SKM-1 treated with dmso at 0.1 percent for 144 hours (cell line): ENCODE data around the gene PYGB.

Experiments used
- DNase-seq: peaks from one replicate; lab custom pipeline; 2025; ENCODE audit not compliant: unreplicated experiment; lab: John Stamatoyannopoulos, UW

Gene PYGB

GRCh38 chr20:25269057-25269832 is 21.4 kb downstream of the PYGB start:
- DNase-seq: no peak

- DNase-seq: no peak
These were observed 21.9 kb downstream of the PYGB start for GRCh38 chr20:25269833-25270170.

GRCh38 chr20:25270829-25271251 is 23.0 kb downstream of the PYGB start:
- DNase-seq: no peak

- DNase-seq: no peak
These were observed 23.8 kb downstream of the PYGB start for GRCh38 chr20:25271486-25272222.

DNA sequence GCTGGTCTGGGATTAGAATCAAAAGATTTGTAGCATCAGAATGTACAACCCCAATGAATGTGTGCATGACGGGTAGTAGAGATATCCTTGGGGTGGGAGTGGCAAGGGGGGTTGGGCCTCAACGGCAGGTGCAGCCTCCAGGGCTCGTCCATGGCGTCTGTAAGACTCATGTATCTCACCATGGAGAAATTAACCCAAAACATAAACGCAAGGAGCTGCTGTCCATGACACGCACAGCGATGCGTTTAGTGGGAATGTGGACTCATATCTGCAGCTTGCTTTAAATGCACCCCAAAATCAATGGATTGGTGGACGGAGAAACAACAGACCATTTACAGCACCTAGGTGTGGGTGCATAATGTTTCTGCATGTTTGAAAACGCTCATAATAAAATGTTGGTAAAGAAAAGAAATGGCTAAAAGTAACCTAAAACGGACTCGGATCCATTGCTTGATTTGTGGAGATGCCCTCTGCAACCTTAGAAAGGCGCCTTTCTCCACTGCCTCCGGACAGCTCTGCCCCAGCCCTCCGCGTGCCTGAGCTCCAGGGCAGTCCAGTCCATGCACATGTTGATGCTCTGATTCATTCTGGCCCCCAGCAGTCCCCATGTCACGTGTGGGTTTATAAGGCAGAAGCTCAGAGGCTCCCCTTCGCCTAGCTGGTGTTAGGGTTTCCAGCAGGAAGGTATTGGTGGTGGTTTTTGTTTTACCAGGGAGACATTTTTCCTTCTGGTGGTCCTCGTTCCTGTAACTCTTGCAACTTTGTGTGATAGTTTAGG is 24.5 kb downstream of the PYGB start:
- DNase-seq: no peak

DNA sequence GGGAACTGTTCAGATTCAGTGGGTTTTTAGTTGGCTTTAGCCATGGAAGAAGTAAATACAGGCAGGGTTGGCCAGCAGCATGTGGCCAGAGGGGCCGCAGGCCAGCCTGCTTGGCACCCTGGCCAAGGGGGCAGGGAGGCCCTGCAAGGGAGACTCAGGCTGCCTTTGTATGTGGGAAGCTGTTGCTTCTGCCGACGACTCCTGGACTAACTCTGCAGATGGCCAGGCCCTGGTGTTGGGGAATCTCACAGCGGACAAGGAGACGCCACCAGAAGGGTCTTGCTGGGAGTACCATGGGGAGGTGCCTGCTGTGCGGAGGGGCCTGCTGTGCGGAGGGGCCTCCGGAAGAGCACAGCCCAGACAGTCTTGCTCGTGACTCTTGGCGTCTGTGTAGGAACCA is 25.2 kb downstream of the PYGB start:
- no peak for DNase-seq

DNA sequence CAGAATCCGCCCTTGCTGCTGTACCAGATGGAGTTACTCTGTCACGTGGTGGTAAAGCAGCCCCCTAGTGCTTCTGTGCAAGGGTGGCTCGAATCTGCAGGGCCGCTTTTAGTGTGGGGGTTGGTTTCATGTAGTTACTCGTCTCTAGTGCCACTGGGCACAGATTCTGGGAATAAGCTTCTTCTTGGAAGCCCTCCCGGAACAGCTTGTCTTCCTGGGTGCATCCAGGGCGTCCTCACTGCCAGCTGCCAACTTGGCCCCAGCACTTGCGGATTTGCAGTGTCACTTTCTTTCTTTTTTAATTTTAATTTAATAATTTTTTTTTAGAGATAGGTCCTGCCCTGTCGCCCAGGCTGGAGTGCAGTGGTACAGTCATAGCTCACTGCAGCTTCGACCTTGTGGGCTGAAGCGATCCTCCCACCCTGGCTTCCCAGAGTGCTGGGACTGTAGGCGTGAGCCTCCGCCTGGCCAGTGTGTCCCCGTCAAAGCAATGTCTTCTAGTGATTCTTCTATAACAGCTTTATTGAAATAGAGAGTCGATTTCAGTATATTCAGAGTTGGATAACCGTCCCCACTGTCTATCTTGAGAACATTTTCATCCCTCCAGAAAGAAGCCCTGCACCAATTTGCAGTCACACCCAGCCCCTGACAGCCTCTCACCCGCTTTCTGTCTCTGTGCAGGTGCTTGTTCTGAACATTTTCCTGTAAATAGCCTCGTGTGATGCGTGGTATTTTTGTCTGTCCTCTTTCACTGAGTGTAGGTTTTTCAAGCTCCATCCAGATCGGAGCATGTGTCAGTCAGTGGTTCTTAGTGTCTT is 25.9 kb downstream of the PYGB start:
- DNase-seq: no peak

DNA sequence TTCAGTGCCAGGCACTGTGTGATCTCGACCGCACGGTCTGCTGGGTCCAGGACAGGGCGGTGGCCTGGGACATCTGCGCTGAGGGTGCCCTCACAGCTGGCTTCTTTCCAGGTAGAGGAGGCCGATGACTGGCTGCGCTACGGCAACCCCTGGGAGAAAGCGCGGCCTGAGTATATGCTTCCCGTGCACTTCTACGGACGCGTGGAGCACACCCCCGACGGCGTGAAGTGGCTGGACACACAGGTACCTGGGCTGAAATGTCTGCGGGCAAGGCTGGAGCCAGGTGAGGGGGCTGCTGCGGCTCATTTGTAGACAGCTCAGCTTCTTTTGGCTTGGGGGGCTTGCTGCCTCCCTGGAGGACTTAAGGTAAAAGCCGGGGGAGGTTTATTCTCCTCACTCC is 26.6 kb downstream of the PYGB start:
- no peak for DNase-seq

- DNase-seq: no peak
These were observed 27.3 kb downstream of the PYGB start for GRCh38 chr20:25274891-25275812.

GRCh38 chr20:25275813-25276532 is 28.1 kb downstream of the PYGB start:
- DNase-seq: no peak

GRCh38 chr20:25276533-25277050 is 28.7 kb downstream of the PYGB start:
- no peak for DNase-seq

GRCh38 chr20:25277051-25277801 is 29.3 kb downstream of the PYGB start:
- no peak for DNase-seq

GRCh38 chr20:25277941-25278521 is 30.1 kb downstream of the PYGB start:
- no peak for DNase-seq

DNA sequence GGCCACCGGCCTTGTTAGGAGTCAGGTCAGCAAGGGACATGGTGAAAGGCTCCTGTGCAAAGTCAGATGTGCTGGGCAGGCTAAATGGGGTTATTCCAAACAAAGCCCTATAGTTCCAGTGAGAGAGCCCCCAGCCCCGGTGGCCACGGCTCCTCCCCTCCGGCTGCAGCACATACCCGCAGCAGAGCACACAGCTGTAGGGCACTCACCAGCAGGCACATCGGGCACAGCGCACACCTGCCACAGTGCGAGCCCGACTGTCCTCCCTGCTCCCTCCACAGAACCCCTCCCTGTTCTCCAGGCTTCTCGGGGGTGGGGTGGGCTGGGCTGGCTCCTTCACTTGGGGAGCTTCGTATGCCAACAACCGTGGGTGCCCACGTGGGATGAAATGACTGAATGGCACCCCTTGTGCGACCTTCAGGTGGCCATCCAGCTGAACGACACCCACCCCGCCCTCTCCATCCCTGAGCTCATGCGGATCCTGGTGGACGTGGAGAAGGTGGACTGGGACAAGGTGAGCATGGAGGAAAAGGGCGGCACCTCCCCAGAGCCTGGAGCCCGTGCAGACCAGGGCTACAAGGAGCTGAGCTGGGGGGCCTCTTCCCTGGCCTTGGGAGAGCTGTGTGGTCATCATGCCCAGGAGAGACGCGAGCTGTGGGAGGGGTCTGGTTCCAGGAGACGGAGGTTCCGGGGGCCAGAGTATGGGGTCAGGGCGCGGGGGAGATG is 30.9 kb downstream of the PYGB start:
- no peak for DNase-seq

DNA sequence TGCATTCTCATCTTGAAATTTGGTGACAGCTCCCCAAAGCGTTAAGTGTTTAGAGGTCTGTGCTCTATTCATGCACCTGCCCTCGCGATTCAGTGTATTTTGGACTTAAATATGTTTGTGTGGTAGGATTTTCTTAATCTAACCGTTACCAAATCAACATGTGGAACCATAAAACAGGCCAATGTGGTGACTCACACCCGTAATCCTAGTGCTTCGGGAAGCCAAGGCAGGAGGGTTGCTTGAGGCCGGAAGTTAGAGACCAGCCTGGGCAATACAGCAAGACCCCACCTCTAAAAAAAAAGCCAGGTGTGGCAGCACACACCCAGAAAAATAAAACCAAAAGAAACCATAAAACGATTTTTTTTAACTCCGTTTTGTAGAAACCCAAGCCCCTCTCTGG is 31.5 kb downstream of the PYGB start:
- DNase-seq: no peak

DNA sequence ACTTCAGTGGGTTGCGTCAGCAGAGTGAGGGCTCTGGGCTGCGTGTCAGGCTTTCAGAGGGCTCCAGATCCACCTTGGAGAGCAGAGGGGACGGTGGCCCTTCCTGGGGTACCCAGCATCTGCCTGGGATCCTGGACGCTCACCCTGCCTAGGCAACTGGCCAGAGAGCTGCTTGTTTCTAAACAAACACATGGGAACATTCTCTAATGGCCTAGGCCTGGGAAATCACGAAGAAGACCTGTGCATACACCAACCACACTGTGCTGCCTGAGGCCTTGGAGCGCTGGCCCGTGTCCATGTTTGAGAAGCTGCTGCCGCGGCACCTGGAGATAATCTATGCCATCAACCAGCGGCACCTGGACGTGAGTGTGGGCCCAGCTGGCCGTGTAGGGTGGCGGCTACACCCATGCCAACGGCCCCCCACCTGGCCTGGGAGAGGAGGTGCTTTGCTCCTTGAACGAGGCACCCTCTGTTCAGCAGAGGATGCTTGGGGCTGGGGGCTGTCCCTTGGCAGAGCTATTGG is 32.2 kb downstream of the PYGB start:
- DNase-seq: no peak
